ENCODE data around the gene PTGR3. TPM values are rescaled to one million over a fixed set of nuclear protein-coding genes. Genes with fewer than 3 reads are reported as not detected.

PTGR3 gene
- total RNA-seq, 1 donor from 2014 or later: 6.6 TPM

DNA sequence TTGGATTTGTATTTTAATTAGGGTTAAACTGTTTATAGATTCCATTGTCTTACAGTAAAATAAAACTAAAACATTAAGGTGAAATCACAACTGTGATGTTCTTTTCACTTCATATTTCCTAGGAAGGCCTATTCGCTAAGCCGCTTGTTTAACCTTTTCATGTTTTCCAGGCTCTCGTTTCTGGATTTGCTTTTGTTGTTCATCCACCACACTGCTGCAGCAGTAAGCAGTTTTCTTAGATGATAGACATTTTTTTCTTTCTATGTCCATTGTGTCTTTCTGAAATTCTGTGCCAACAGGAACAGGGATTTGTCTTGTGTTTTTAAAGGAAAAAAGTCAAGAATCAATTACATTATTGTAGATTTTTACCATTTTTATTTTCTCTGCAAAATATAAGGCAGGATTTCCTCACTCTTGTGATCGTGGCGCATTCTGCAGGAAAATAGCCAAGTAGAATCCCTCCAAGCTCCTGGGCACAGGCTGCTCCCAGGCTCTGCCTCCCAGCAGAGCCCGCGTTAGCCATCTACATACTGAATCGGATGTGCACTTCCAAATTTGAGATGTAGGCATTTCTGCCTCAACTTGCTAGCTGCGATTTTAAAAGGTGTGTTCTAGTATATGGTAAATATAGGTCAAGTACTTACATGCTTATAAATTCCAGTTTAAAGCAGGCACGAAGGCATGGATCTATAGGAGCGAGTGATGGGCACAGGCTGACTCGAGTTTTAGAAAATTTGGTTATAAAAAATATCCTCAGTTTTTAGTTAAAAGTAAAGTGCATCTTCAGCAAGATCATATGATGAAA, 11.8 kb upstream of the PTGR3 start:
- Histone ChIP-seq H3K27me3 (ENCODE audit: control insufficient read depth, insufficient read depth, low read length) (no peaks in the 10 kb centered on the region), H3K36me3 (ENCODE audit: control insufficient read depth, insufficient read depth, low read length) (no peaks in the 10 kb centered on the region), H3K4me3 (ENCODE audit: low read depth, low read length) (no peak overlapping the region)
- no peak for DNase-seq (ENCODE audit: low read depth)
- TF ChIP-seq, protein P1, sequence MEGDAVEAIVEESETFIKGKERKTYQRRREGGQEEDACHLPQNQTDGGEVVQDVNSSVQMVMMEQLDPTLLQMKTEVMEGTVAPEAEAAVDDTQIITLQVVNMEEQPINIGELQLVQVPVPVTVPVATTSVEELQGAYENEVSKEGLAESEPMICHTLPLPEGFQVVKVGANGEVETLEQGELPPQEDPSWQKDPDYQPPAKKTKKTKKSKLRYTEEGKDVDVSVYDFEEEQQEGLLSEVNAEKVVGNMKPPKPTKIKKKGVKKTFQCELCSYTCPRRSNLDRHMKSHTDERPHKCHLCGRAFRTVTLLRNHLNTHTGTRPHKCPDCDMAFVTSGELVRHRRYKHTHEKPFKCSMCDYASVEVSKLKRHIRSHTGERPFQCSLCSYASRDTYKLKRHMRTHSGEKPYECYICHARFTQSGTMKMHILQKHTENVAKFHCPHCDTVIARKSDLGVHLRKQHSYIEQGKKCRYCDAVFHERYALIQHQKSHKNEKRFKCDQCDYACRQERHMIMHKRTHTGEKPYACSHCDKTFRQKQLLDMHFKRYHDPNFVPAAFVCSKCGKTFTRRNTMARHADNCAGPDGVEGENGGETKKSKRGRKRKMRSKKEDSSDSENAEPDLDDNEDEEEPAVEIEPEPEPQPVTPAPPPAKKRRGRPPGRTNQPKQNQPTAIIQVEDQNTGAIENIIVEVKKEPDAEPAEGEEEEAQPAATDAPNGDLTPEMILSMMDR (IDR thresholded peaks at IDR 0.05; ENCODE audit: insufficient read depth, low read length, poor library complexity, severe bottlenecking): no peak

GRCh38 chr18:75219745-75220375, 10.9 kb upstream of the PTGR3 start:
- Histone ChIP-seq H3K4me3 (ENCODE audit: low read depth, low read length) (no peak overlapping the region), H3K27me3 (ENCODE audit: control insufficient read depth, insufficient read depth, low read length) (no peaks in the 10 kb centered on the region), H3K36me3 (ENCODE audit: control insufficient read depth, insufficient read depth, low read length) (no peaks in the 10 kb centered on the region)
- DNase-seq (ENCODE audit: low read depth): no peak
- TF ChIP-seq, protein P1 (IDR thresholded peaks at IDR 0.05; ENCODE audit: insufficient read depth, low read length, poor library complexity, severe bottlenecking): no peak

- Histone ChIP-seq H3K36me3 (ENCODE audit: control insufficient read depth, insufficient read depth, low read length) (no peaks in the 10 kb centered on the region), H3K27me3 (ENCODE audit: control insufficient read depth, insufficient read depth, low read length) (no peaks in the 10 kb centered on the region), H3K4me3 (ENCODE audit: low read depth, low read length) (no peak overlapping the region)
- no peak for DNase-seq (ENCODE audit: low read depth)
- TF ChIP-seq, protein P1 (IDR thresholded peaks at IDR 0.05; ENCODE audit: insufficient read depth, low read length, poor library complexity, severe bottlenecking): no peak
These were observed 9.4 kb upstream of the PTGR3 start for GRCh38 chr18:75218065-75218923.

- TF ChIP-seq, protein P1 (IDR thresholded peaks at IDR 0.05; ENCODE audit: insufficient read depth, low read length, poor library complexity, severe bottlenecking): no peak
- no peaks in the 10 kb centered on the region for H3K36me3 ChIP-seq (ENCODE audit: control insufficient read depth, insufficient read depth, low read length)
- no peak overlapping the region for H3K4me3 ChIP-seq (ENCODE audit: low read depth, low read length)
- no peak for DNase-seq (ENCODE audit: low read depth)
- H3K27me3 ChIP-seq (ENCODE audit: control insufficient read depth, insufficient read depth, low read length): no peaks in the 10 kb centered on the region
These were observed 8.2 kb upstream of the PTGR3 start for GRCh38 chr18:75216911-75217689.

- Histone ChIP-seq H3K27me3 (ENCODE audit: control insufficient read depth, insufficient read depth, low read length) (no peaks in the 10 kb centered on the region), H3K4me3 (ENCODE audit: low read depth, low read length) (no peak overlapping the region), H3K36me3 (ENCODE audit: control insufficient read depth, insufficient read depth, low read length) (no peaks in the 10 kb centered on the region)
- TF ChIP-seq, protein P1 (IDR thresholded peaks at IDR 0.05; ENCODE audit: insufficient read depth, low read length, poor library complexity, severe bottlenecking): no peak
- DNase-seq (ENCODE audit: low read depth): no peak
These were observed 7.4 kb upstream of the PTGR3 start for GRCh38 chr18:75216212-75216910.
